T47D (cell line): Measurements from ENCODE around the gene AGBL1.

ENCODE experiments used
- DNase-seq, 2 experiments: peaks; one replicate each; pipeline versions ENCODE4 v3.0.0 to v3.0.0-alpha.2; 2011 to 2012; ENCODE audit warnings: low read depth in 1 of 2, low spot score in 1 of 2
- JUND ChIP-seq: IDR thresholded peaks from 2 replicates; pipeline ENCODE4 v1.6.1; 2012; ENCODE audit warnings: low read depth
- in situ Hi-C: cut with HindIII; loops from 2 replicates; pipeline ENCODE4 v1.10.0; 2016; ENCODE audit warnings: low sequenced_read_pairs, low pct_unique_long_range_greater_than_20kb

AGBL1 gene

DNA sequence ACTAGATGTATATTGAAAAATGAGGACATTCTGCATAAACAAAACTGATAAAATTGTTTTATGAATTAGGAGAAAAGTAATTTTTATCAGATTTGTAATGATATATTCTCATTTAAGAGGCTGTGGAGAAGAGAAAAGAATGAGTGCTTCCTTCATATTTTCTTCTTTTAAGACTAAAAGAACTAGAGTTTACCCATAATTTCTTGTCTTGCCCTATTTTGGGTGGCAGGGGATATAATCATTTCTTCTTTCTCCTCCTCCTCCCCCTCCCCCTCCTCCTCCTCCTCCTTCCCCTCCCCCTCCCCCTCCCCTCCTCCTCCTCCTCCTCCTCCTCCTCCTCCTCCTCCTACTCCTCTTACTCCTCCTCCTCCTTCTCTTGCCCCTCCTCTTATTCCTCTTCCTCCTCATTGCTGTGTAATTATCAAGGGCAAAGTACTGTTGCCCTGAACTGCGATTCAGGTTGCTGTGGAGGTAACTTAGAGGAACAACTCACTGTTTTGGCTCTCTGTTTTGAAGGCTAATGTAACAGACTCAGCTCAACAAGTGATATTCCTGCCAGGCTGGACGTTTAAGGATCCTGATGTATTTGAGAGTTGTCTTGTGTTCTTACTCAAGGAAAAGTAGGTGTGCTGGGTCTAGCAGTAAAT, 555.4 kb downstream of the AGBL1 start:
- TF ChIP-seq JUND: no peak
- in situ Hi-C loops: no loop called here
- DNase-seq: peak in 1 of 2 experiments; percentile 22

DNA sequence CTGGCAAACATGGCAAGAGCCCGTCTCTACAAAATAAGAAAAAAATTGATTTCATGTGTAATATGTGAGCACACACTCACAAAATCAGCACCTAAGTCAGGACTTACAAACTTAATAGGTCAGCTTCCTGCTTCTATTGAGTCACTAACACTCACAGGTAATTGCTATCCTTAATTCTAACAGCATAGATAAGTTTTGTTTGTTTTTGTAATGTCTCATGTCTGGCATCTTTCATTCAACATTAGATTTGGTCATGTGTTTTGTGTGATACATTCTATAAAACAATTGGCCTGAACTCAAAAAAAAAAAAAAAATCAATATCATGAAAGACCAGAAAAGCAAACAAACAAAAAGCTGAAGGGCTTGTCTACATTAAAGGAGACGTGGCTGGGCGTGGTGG, 564.7 kb downstream of the AGBL1 start:
- in situ Hi-C loops: no loop called here
- no peak for TF ChIP-seq JUND
- no peak for DNase-seq

- no peak for TF ChIP-seq JUND
- in situ Hi-C loops: no loop called here
- DNase-seq: no peak
These were observed 566.3 kb downstream of the AGBL1 start for GRCh38 chr15:86645925-86646500.

GRCh38 chr15:86647810-86648440, 568.3 kb downstream of the AGBL1 start:
- in situ Hi-C loops: no loop called here
- TF ChIP-seq JUND: no peak
- no peak for DNase-seq

- in situ Hi-C loops: no loop called here
- TF ChIP-seq JUND: no peak
- no peak for DNase-seq
These were observed 569.6 kb downstream of the AGBL1 start for GRCh38 chr15:86649277-86649676.

DNA sequence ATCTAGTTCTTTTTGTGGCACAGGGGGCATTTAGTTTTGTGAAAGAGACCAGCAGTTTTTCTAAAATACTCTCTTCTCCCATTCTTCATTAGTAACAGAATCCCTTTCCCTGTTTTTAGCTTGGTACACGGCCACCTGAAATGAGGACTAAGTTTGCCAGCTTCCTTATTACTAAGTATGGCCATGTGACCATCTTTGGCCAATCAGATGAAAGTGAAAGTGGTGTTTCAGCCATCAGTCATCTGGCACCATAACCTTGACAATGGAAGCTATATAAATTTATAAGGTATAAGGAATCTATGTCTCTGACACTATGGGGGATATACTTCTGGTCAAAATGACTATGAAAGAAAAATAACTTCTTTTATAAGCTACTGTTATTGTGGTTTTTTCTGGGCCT, 570.4 kb downstream of the AGBL1 start:
- in situ Hi-C loops: no loop called here
- TF ChIP-seq JUND: no peak
- peak in 1 of 2 experiments; percentile 49 for DNase-seq

DNA sequence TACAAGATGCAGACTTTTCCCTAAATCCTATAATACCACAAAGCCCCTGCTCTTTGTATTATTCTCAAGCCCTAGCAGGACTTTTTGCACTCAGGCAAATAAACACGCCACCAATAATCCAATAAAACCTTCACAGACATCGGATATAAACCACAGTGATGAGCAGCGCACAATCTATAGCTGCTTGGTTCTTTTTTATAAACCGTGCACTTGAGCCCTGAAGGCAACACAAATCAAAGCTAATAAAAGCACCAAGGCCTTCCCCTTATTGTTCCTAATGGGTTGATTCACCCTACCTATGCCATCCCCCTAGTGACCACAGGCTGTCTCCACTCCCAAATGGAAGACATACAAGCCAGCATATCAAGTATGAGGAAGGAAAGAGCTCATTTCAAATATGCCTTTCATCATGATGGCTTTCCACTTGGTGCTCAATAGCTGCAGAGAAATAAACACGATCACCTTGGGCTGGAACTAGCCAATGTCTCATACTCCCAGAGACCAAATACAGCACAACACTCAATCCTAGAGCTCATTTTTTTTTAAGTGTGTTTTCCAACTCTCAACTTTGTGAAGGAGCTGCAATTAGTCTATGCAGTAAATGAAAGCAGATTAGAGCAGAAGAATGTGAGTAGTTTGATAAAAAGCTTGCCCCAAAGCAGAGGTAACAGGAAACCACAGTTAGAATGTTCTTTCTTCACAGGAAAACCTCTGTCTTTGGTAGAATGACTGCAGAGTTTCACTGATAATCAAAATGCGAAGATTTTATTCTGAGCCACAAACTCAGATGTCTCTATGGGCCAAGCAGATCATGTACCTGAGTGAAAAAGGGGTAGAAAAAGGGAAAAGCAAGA, 573.9 kb downstream of the AGBL1 start:
- no peak for DNase-seq
- no peak for TF ChIP-seq JUND
- in situ Hi-C loops: no loop called here

DNA sequence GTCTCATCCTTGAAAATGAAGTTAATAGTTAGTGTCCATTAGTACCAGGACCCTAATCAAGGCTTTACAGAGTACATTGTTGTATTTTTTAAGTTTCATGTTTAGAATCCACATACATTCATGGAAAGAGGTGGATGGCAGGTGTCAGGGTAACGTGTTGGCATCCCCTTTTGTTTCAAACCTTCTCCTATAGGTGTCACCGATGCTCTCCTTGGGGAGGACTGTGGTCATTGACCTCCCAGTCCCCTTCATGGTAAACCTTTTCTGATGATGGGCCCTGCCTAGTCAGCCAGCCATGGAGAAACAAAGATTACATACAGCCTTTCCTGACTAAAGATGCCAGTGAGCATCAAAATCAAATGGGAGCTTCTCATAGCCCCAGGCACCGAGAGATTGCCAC, 574.8 kb downstream of the AGBL1 start:
- in situ Hi-C loops: no loop called here
- no peak for DNase-seq

DNA sequence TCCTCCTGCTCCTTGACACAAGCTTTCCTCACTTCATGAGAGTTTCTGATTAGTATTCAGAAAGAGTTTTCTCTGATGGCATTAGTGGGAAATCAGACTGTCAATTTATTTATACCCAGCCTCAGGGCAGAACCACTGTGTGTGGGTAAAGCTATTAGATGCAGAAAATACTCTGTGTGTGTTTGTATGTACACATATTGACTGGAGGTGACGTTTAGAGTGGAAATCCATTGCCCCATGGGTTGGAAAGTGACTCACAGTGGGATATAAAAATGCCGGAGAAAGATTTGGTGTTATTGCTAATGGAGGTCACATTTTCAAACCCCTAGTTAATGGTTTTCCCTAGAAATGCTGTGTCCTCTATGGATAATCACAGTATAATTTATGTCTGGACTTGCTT, 577.6 kb downstream of the AGBL1 start:
- TF ChIP-seq JUND: no peak
- DNase-seq: no peak
- in situ Hi-C loops: no loop called here

More for the DNA sequence above, 574.8 kb downstream of the AGBL1 start:
- TF ChIP-seq JUND: no peak

GRCh38 chr15:86659724-86660411, 580.2 kb downstream of the AGBL1 start:
- in situ Hi-C loops: no loop called here
- TF ChIP-seq JUND: no peak
- DNase-seq: no peak

DNA sequence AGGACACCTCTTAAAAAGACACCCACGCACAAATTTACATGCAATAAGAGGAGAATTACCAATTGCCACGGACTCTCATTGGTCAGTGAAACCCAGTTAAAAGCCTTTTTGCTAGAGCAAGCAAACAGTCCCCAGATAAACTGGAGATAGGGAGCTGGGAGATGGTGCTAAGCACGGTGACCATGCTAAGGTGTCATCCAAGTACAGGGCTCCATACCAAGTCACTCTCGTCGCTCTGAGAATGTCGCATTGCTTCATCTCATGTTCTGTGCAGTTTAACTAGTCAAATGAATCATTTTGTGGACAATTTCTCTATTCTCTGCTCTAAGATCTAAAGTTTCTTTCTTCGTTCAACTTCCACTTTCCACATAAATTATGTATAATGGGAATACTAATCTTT, 581.9 kb downstream of the AGBL1 start:
- no peak for DNase-seq
- TF ChIP-seq JUND: no peak

GRCh38 chr15:86663304-86663703, 583.6 kb downstream of the AGBL1 start:
- no peak for DNase-seq
- TF ChIP-seq JUND: no peak
- in situ Hi-C loops: no loop called here

More for the DNA sequence above, 581.9 kb downstream of the AGBL1 start:
- in situ Hi-C loops: no loop called here

GRCh38 chr15:86663979-86664378, 584.3 kb downstream of the AGBL1 start:
- DNase-seq: no peak
- no peak for TF ChIP-seq JUND
- in situ Hi-C loops: no loop called here
